A549 (cell line): ENCODE data around the gene FERMT3.

Source experiments
- CEBPB ChIP-seq, 2 experiments: fragments of >200 bp in 1 of 2; sonication (Bioruptor Twin) in 1 of 2; formaldehyde crosslinking in 1 of 2; IDR thresholded peaks; 2 replicates each; pipeline ENCODE4 v1.6.1; 2012 to 2016
- HDAC2 ChIP-seq: fragments of 200-600 bp; sonication (generic); IDR thresholded peaks from 2 replicates; pipeline ENCODE4 v1.6.1; 2016
- POLR2A ChIP-seq: IDR thresholded peaks from 2 replicates; pipeline ENCODE4 v1.6.1; 2012; ENCODE audit warnings: mild to moderate bottlenecking, low read length
- TF ChIP-seq, protein P1 (sequence below): fragments of >200 bp; sonication (Bioruptor Twin); formaldehyde crosslinking; IDR thresholded peaks from 3 replicates; pipeline ENCODE4 v1.5.1; 2016
- TF ChIP-seq, protein P2 (sequence below): fragments of 250-450 bp; sonication (Bioruptor Pico); IDR thresholded peaks from 2 replicates; pipeline ENCODE4 v1.5.0; 2021; ENCODE audit warnings: mild to moderate bottlenecking, moderate library complexity, borderline replicate concordance

DNA sequence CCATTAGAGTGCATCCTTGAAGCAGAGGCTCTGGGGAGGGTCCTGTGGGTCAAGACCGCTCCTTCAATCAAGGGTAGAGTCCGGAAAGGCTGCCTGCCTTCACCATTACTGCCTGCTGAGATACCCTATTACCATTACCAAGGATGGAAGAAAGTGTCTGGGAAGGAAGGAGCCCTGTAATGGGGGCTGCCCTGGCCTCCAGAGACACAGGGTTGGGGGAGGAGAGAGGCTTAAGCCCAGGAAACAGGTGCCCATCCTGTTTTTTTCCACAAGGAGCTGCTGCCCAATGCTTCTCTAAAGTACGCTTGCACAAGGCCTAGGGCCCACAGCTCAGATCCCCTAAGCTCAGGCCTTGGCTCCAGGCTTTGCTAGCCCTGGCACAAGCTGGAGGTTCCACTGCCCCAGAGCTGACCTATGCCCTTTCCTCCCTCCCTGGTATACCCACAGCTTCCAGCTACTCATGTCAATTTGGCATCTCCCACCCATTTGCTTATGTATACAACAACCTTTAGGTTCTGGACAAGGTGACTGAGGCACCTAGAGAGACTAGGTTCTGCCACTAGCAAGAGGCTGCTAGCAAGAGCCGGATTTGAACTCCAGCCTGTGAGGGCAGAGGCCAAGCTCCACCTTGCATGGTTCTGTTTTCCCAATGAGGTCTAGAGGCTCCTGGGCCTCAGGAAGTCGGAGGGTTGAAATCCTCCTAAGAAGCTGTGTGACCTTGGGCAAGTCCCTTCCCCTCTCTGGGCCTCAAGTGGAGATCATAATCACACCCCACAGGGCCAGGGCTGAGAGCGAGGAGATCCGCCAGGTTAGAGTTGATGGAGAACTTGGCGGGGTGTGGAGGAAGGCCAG, 43.3 kb downstream of the FERMT3 start:
- TF ChIP-seq, protein P1, sequence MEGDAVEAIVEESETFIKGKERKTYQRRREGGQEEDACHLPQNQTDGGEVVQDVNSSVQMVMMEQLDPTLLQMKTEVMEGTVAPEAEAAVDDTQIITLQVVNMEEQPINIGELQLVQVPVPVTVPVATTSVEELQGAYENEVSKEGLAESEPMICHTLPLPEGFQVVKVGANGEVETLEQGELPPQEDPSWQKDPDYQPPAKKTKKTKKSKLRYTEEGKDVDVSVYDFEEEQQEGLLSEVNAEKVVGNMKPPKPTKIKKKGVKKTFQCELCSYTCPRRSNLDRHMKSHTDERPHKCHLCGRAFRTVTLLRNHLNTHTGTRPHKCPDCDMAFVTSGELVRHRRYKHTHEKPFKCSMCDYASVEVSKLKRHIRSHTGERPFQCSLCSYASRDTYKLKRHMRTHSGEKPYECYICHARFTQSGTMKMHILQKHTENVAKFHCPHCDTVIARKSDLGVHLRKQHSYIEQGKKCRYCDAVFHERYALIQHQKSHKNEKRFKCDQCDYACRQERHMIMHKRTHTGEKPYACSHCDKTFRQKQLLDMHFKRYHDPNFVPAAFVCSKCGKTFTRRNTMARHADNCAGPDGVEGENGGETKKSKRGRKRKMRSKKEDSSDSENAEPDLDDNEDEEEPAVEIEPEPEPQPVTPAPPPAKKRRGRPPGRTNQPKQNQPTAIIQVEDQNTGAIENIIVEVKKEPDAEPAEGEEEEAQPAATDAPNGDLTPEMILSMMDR: no peak
- no peak for TF ChIP-seq POLR2A
- TF ChIP-seq, protein P2, sequence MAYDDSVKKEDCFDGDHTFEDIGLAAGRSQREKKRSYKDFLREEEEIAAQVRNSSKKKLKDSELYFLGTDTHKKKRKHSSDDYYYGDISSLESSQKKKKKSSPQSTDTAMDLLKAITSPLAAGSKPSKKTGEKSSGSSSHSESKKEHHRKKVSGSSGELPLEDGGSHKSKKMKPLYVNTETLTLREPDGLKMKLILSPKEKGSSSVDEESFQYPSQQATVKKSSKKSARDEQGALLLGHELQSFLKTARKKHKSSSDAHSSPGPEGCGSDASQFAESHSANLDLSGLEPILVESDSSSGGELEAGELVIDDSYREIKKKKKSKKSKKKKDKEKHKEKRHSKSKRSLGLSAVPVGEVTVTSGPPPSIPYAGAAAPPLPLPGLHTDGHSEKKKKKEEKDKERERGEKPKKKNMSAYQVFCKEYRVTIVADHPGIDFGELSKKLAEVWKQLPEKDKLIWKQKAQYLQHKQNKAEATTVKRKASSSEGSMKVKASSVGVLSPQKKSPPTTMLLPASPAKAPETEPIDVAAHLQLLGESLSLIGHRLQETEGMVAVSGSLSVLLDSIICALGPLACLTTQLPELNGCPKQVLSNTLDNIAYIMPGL (CRISPR knock-in tag): no peak
- TF ChIP-seq HDAC2: no peak
- no peak for TF ChIP-seq CEBPB (IDR thresholded peaks at IDR 0.05)
